ENCODE results near the gene CPNE4. TPM values are rescaled to one million over a fixed set of nuclear protein-coding genes. Genes with fewer than 3 reads are reported as not detected.
"Not testable (repeated sequence)": the region's sequence is repeated elsewhere in the genome, so short reads cannot be mapped to it uniquely, and the experiment has no call there.

Gene CPNE4
- total and polyA plus RNA-seq, 8 donors: 0.15 to 8.9 (median 1.7) TPM

- Histone ChIP-seq H3K4me1 (no peaks in the 10 kb centered on the region), H3K36me3 (no peaks in the 10 kb centered on the region), H3K4me3 (no peak overlapping the region), H3K27ac (no peak overlapping the region), H3K9me3 (no peaks in the 10 kb centered on the region), H3K27me3 (no peaks in the 10 kb centered on the region)
- intact Hi-C loops (cut with DNase I; ENCODE audit: low total_unique reads): no loop called here
- TF ChIP-seq EP300 (IDR thresholded peaks at IDR 0.05) (no peak), POLR2A (IDR thresholded peaks at IDR 0.05) (no peak), POLR2AphosphoS5 (IDR thresholded peaks at IDR 0.05) (no peak)
- TF ChIP-seq, protein P1, sequence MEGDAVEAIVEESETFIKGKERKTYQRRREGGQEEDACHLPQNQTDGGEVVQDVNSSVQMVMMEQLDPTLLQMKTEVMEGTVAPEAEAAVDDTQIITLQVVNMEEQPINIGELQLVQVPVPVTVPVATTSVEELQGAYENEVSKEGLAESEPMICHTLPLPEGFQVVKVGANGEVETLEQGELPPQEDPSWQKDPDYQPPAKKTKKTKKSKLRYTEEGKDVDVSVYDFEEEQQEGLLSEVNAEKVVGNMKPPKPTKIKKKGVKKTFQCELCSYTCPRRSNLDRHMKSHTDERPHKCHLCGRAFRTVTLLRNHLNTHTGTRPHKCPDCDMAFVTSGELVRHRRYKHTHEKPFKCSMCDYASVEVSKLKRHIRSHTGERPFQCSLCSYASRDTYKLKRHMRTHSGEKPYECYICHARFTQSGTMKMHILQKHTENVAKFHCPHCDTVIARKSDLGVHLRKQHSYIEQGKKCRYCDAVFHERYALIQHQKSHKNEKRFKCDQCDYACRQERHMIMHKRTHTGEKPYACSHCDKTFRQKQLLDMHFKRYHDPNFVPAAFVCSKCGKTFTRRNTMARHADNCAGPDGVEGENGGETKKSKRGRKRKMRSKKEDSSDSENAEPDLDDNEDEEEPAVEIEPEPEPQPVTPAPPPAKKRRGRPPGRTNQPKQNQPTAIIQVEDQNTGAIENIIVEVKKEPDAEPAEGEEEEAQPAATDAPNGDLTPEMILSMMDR (IDR thresholded peaks at IDR 0.05): no peak
- DNase-seq: no peak
- WGBS, 5 donors: 83 to 95% (median 92%) methylated on average over 1 of the region's 1 CpG
Observed at GRCh38 chr3:132055872-132056271, 21.1 kb upstream of the CPNE4 start.

- WGBS, 5 donors: 73 to 81% (median 76%) methylated on average over 1 of the region's 1 CpG
- DNase-seq: no peak
- H3K27me3 ChIP-seq: no peaks in the 10 kb centered on the region
- no peaks in the 10 kb centered on the region for H3K36me3 ChIP-seq
- intact Hi-C loops (cut with DNase I; ENCODE audit: low total_unique reads): no loop called here
- TF ChIP-seq, protein P1 (IDR thresholded peaks at IDR 0.05): no peak
- no peak for TF ChIP-seq POLR2A (IDR thresholded peaks at IDR 0.05)
- no peak for TF ChIP-seq POLR2AphosphoS5 (IDR thresholded peaks at IDR 0.05)
- TF ChIP-seq EP300 (IDR thresholded peaks at IDR 0.05): no peak
- H3K4me3 ChIP-seq: no peak overlapping the region
- no peaks in the 10 kb centered on the region for H3K4me1 ChIP-seq
- no peak overlapping the region for H3K27ac ChIP-seq
- no peaks in the 10 kb centered on the region for H3K9me3 ChIP-seq
Observed at GRCh38 chr3:132047209-132047608, 12.4 kb upstream of the CPNE4 start.

DNA sequence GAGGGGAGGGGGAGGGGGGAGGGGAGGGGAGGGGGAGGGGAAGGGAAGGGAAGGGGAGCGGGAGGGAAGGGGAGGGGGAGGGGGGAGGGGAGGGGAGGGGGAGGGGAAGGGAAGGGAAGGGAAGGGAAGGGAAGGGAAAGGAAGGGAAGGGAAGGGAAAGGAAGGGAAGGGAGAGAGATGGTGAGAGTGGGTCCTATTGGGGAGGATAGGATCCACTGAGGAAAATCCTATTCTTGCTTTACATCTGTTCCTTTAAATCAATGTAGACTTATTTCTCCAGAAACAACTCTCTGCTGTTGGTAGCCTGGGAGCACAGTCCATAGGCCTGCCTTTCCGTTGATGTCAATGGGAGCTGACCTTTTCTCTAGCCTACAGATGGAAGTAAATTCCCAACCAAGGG, 10.1 kb upstream of the CPNE4 start:
- H3K4me1 ChIP-seq; H3K36me3 ChIP-seq; H3K4me3 ChIP-seq; H3K27me3 ChIP-seq; DNase-seq; H3K27ac ChIP-seq; intact Hi-C loops (cut with DNase I; ENCODE audit: low total_unique reads); H3K9me3 ChIP-seq: not testable (repeated sequence)
- 59 to 96% (median 82%) methylated on average over 1 to 2 of the region's 2 CpGs for WGBS, 5 donors

DNA sequence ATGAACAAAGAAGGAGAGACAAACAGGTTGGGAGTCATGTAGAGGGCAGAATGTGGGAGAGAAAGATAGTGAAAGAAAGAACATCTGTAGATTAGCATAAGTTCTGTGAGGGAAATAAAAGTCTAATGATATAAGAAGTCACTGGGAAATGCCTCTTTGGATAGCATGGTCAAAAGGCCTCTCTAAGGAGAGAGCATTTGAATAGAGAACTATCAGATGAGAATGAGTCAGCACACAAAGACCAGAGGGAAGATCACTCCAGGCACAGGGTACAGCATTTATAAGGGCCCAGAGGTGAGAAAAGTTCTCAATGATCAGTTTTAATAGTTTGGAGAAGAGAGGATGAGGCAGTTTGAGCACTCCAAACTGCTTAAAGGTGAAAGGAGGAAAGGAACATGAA, 7.9 kb upstream of the CPNE4 start:
- Histone ChIP-seq H3K4me3 (no peak overlapping the region), H3K27me3 (peaks cover 0 to 5% (median 0%) of the 10 kb centered on the region in 3 donors), H3K27ac (no peak overlapping the region), H3K36me3 (no peaks in the 10 kb centered on the region), H3K9me3 (no peaks in the 10 kb centered on the region), H3K4me1 (no peaks in the 10 kb centered on the region)
- no peak for DNase-seq
- TF ChIP-seq POLR2A (IDR thresholded peaks at IDR 0.05) (no peak), POLR2AphosphoS5 (IDR thresholded peaks at IDR 0.05) (no peak), EP300 (IDR thresholded peaks at IDR 0.05) (no peak)
- TF ChIP-seq, protein P1 (IDR thresholded peaks at IDR 0.05): no peak
- intact Hi-C loops (cut with DNase I; ENCODE audit: low total_unique reads): no loop called here

GRCh38 chr3:132038198-132038825, 3.5 kb upstream of the CPNE4 start:
- DNase-seq: peak in 1 of 2 donors; percentile 23
- Histone ChIP-seq H3K9me3 (no peaks in the 10 kb centered on the region), H3K27ac (no peak overlapping the region), H3K4me3 (no peak overlapping the region), H3K36me3 (no peaks in the 10 kb centered on the region), H3K27me3 (peaks cover 7 to 48% (median 17%) of the 10 kb centered on the region in 3 donors), H3K4me1 (peaks cover 0 to 13% (median 8%) of the 10 kb centered on the region in 4 donors)
- intact Hi-C loops (cut with DNase I; ENCODE audit: low total_unique reads): loop anchor here (10.0 kb wide), 1 partner anchor 244 kb away; no protein-coding TSS in a partner anchor
- WGBS, 5 donors: 5 to 11% (median 9%) methylated on average over 1 of the region's 1 CpG
- no peak for TF ChIP-seq EP300 (IDR thresholded peaks at IDR 0.05)
- TF ChIP-seq, protein P1 (IDR thresholded peaks at IDR 0.05): peak in 5 of 7 experiments; percentile 14 to 51 (median 29)

All from stomach (tissue), 9 donors.